Spinal cord (tissue), 10 donors: Measurements from ENCODE around the gene TCAP. TPM values are rescaled to one million over a fixed set of nuclear protein-coding genes. Genes with fewer than 3 reads are reported as not detected.

ENCODE experiments used
- DNase-seq, 6 donors: peaks; one replicate each; pipeline versions ENCODE4 v3.0.0 to v3.0.0-alpha.2; 2013 to 2015; ENCODE audit warnings: low spot score in 6 of 6, low read depth in 4 of 6
- H3K27ac ChIP-seq: one replicate; pipeline ENCODE4 v1.5.1; 2013; ENCODE audit warnings: low read depth, low read length, control low read depth
- H3K27me3 ChIP-seq: one replicate; pipeline ENCODE4 v1.6.1; 2013; ENCODE audit warnings: low read length; ENCODE audit not compliant: control insufficient read depth, insufficient read depth
- H3K36me3 ChIP-seq: one replicate; pipeline ENCODE4 v1.6.1; 2013; ENCODE audit warnings: low read length; ENCODE audit not compliant: control insufficient read depth, insufficient read depth
- H3K4me1 ChIP-seq: one replicate; pipeline ENCODE4 v1.6.1; 2013; ENCODE audit warnings: low read length; ENCODE audit not compliant: control insufficient read depth, insufficient read depth
- H3K4me3 ChIP-seq: one replicate; pipeline ENCODE4 v1.5.1; 2013; ENCODE audit warnings: low read depth, low read length, control low read depth
- H3K9me3 ChIP-seq: one replicate; pipeline ENCODE4 v1.6.1; 2013; ENCODE audit warnings: low read length; ENCODE audit not compliant: control insufficient read depth, insufficient read depth
- WGBS: methylation state at CpG from one replicate; pipeline ENCODE4 v1.1.5; 2013; ENCODE audit warnings: missing lambda C conversion rate; ENCODE audit not compliant: insufficient coverage; 5-methylcytosine and 5-hydroxymethylcytosine counted together
- polyA plus RNA-seq, 2 donors: library from polyadenylated mRNA; unstranded; fragments of 120-200 nt; gene quantifications; one replicate each; pipeline ENCODE4 v1.2.1, GENCODE V29; 2013; ENCODE audit not compliant: insufficient read length in 2 of 2
- total RNA-seq, 2 donors: library from RNA; depleted of rRNA in 1 of 2; stranded (reverse); fragments of 120-200 nt in 1 of 2; fragments of >200 nt in 1 of 2; gene quantifications; one replicate each; pipeline versions ENCODE4 v1.2.3 to v1.2.4, GENCODE V29; 2013 to 2014
- donor health status: healthy.

The TCAP gene
- total and polyA plus RNA-seq, 4 donors, result 0.30 to 6.0 (median 3.3) TPM

GRCh38 chr17:39673335-39674081, 8.4 kb downstream of the TCAP start:
- DNase-seq, result no peak
- 84% methylated on average over 13 of the region's 13 CpGs for WGBS
- no peak overlapping the region for H3K4me3 ChIP-seq
- peaks cover 43% of the 10 kb centered on the region for H3K4me1 ChIP-seq
- H3K36me3 ChIP-seq, result peaks cover 60% of the 10 kb centered on the region
- no peaks in the 10 kb centered on the region for H3K9me3 ChIP-seq
- H3K27ac ChIP-seq, result no peak overlapping the region
- peaks cover 25% of the 10 kb centered on the region for H3K27me3 ChIP-seq

- Histone ChIP-seq H3K4me1 (peaks cover 38% of the 10 kb centered on the region), H3K4me3 (no peak overlapping the region), H3K9me3 (no peaks in the 10 kb centered on the region)
Measured at GRCh38 chr17:39674179-39674578, 9.0 kb downstream of the TCAP start.

GRCh38 chr17:39674702-39675389, 9.7 kb downstream of the TCAP start:
- 57% methylated on average over 8 of the region's 11 CpGs for WGBS
- DNase-seq, result no peak
- H3K27ac ChIP-seq, result no peak overlapping the region
- H3K9me3 ChIP-seq, result no peaks in the 10 kb centered on the region
- H3K4me1 ChIP-seq, result peaks cover 33% of the 10 kb centered on the region
- no peak overlapping the region for H3K4me3 ChIP-seq
- H3K27me3 ChIP-seq, result peaks cover 14% of the 10 kb centered on the region
- H3K36me3 ChIP-seq, result peaks cover 65% of the 10 kb centered on the region

More at GRCh38 chr17:39674179-39674578, 9.0 kb downstream of the TCAP start:
- peaks cover 64% of the 10 kb centered on the region for H3K36me3 ChIP-seq
- peaks cover 20% of the 10 kb centered on the region for H3K27me3 ChIP-seq
- H3K27ac ChIP-seq, result no peak overlapping the region
- 86% methylated on average over 5 of the region's 5 CpGs for WGBS
- DNase-seq, result no peak

- H3K27me3 ChIP-seq, result peaks cover 7% of the 10 kb centered on the region
- no peak overlapping the region for H3K27ac ChIP-seq
- 79% methylated on average over 9 of the region's 10 CpGs for WGBS
- no peak overlapping the region for H3K4me3 ChIP-seq
- no peak for DNase-seq
- H3K4me1 ChIP-seq, result peaks cover 30% of the 10 kb centered on the region
- no peaks in the 10 kb centered on the region for H3K9me3 ChIP-seq
- H3K36me3 ChIP-seq, result peaks cover 67% of the 10 kb centered on the region
Measured at GRCh38 chr17:39675390-39676082, 10.4 kb downstream of the TCAP start.

GRCh38 chr17:39676198-39676819, 11.2 kb downstream of the TCAP start:
- peak in 1 of 6 donors; percentile 36 for DNase-seq
- Histone ChIP-seq H3K4me1 (peaks cover 24% of the 10 kb centered on the region), H3K27ac (no peak overlapping the region), H3K36me3 (peaks cover 72% of the 10 kb centered on the region), H3K9me3 (no peaks in the 10 kb centered on the region), H3K4me3 (no peak overlapping the region), H3K27me3 (no peaks in the 10 kb centered on the region)
- whole genome bisulfite sequencing, result 36% methylated on average over 6 of the region's 7 CpGs

- H3K4me3 ChIP-seq, result no peak overlapping the region
- no peak for DNase-seq
- no peaks in the 10 kb centered on the region for H3K27me3 ChIP-seq
- peaks cover 72% of the 10 kb centered on the region for H3K36me3 ChIP-seq
- peaks cover 17% of the 10 kb centered on the region for H3K4me1 ChIP-seq
- H3K27ac ChIP-seq, result peak overlapping the region; percentile 33
- WGBS, result 91% methylated on average over 7 of the region's 8 CpGs
- H3K9me3 ChIP-seq, result no peaks in the 10 kb centered on the region
Measured at GRCh38 chr17:39677072-39677471, 11.9 kb downstream of the TCAP start.

- DNase-seq, result peak in 1 of 6 donors; percentile 87
- Histone ChIP-seq H3K36me3 (peaks cover 70% of the 10 kb centered on the region), H3K27ac (peak overlapping the region; percentile 33), H3K4me1 (peaks cover 13% of the 10 kb centered on the region), H3K4me3 (no peak overlapping the region), H3K9me3 (no peaks in the 10 kb centered on the region), H3K27me3 (no peaks in the 10 kb centered on the region)
- WGBS, result 67% methylated on average over 12 of the region's 13 CpGs
Measured at GRCh38 chr17:39677542-39678339, 12.6 kb downstream of the TCAP start.

GRCh38 chr17:39678340-39679116, 13.4 kb downstream of the TCAP start:
- H3K36me3 ChIP-seq, result peaks cover 69% of the 10 kb centered on the region
- H3K4me3 ChIP-seq, result no peak overlapping the region
- no peak for DNase-seq
- no peak overlapping the region for H3K27ac ChIP-seq
- H3K27me3 ChIP-seq, result no peaks in the 10 kb centered on the region
- 87% methylated on average over 11 of the region's 13 CpGs for WGBS
- no peaks in the 10 kb centered on the region for H3K9me3 ChIP-seq
- peaks cover 13% of the 10 kb centered on the region for H3K4me1 ChIP-seq
